HG03097 (cell line): ENCODE measurements around the gene RECK.
"Not testable (repeated sequence)": the region's sequence is repeated elsewhere in the genome, so short reads cannot be mapped to it uniquely, and the experiment has no call there.

Source experiments
- ATAC-seq: cut with Tn5 transposase; IDR thresholded peaks from one replicate; pipeline ENCODE4 v1.9.1; 2021; ENCODE audit not compliant: unreplicated experiment, low FRiP score

The RECK gene

DNA sequence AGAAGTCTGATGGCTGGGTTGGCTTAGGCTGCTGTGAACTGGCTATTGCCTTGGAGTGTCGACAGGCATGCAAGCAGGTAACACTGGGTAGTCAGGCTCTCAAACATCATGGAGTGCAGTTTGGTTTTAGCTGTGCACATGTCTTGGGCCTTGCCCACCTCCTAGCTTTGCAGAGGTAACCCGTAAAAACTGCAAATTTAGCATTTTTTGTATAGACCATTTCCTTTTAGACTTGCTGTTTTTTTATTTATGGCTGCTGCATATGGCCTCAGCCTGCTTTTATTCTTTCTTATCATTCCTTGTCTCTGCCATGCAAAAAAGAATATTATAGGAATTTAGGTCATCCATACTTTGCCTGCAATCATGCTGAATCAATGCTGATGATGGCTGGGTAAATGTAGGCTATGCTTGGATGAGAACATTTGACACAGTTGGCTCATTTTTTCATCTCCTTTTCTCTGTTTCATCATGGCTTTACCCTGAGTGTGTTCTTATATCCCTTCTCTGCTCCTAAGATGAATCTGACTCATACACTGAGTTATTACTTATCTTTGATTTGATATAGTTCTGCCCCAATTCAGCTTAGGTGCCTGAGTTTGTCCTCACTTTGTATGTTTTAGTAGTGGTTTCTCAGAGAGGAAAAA is 27.2 kb downstream of the RECK start:
- no peak for ATAC-seq

DNA sequence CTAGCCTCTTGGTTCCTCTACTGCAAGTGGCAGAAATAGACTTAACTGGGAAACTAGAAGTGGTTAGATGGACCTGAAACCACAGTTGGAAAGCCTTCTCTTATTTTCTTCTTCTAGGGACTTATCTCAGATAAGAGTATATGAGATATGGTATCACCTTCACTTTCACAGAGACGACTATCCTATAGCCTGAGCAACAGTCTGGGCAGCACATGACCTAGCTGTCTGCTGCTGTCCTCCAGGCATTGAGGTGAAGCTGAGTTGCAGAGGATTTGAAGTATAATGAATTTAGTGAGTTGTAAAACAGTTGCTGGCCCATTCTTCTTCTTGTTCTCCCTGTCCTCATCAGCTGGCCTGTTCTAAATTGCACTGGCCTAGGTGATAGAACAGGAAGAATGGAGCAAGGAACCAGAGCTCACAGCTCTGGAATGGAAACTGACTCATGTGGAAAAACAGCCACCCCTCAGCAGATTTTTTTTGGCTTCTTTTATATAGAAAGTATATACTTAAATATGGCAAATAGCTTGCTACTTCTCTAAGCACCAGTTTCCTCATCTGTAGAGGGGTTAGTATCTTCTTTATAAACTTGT is 27.8 kb downstream of the RECK start:
- no peak for ATAC-seq

DNA sequence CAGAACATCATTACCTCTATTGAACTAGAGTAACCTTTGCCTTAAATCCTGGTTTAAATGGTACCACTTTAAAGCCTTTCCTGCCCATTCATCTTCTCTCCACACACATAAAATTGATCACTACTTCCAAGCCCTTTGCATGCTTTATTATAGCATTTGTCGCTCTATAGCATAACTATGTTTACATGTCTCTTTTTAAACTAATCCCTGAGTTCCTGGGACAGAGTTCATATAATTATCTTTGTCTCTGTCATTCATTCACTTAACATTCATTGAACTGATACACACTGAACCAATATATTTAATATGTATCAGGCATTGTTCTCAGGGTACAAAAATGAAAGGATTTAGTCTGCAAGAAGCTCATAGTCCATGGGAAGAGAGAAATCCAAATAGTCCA is 37.3 kb downstream of the RECK start:
- no peak for ATAC-seq

DNA sequence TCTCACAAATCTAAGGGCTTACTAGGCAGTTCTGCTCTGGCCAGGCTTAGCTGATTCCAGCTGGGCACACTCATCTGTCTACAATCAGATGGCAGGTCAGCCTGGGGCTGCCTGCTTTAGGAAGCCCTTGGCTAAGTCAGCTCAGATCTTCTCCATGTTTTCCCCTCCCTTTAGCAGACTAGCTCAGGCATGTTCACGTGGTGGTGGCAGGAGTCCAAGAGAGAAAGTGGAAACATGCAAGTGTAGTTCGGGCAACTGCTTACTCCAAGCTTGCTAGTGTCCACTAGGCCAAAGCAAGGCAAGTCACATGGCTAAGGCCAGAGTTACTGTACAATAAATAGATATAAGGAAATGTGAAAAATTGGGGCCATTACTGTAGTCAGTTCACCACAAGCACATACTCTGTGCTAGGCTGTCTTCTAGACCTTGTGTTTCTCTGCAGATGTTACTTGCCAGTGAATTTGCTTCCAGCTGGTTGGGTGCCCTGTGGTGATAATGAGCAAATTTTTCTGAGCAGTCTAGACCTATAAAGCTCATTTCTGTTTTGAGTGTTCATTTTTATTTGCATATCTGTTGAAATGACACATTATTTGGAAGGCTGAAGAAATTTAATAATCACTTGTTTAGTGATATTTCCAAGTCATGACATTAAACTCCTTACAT is 38.3 kb downstream of the RECK start:
- ATAC-seq, result no peak

DNA sequence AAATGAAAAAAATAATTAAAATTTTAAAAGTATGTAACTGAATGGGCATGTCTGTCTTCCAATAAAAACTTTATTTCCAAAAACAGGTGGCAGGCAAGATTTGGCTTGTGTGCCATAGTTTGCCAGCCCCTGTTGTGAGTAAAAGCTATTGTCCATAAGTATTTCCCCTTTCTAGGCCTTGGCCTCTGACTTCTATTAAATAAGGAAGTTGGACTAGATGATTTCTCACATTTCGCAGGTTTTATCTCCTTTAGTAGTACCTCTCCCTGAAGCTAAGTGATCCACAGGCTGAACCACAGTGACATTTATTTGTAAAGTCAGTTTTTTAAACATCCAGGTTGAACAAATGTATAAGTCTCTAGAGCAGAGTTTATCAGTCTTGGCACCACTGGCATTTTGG is 41.3 kb downstream of the RECK start:
- no peak for ATAC-seq

DNA sequence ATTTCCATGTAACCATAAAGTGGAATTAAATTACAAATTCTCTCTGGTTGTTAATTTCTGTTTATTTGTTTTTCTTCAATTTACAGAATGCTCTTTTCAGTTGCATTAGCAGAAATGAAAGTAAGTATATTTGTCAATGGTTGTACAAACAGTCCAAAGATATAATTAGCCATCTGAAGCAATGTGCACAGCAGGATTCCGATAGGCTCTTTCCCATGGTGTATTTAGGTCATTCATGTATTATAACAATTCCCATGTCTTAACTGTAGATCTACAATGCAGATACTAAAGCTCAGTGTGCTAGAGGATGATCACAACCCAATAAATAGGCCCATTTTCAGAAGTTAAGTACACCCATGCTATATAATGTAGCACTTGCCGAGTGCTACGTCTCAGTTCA is 43.8 kb downstream of the RECK start:
- no peak for ATAC-seq

DNA sequence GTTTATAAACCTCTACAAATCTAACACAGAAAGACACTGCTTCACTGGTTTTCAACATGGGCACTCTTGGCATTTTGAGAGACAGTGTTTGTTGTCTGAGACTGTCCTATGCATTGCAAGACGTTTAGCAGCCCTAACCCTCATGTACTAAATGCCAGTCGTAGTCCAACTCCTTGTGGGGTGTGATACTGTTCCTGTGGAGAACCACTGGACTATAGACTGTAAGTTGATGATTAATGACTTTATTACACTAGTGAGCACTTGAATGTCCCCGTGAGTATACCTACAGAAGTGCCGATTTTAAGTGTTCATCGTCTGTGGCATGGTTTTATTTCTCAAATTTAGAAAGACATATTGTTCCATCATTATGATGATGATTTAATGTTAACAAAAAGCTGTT is 46.2 kb downstream of the RECK start:
- ATAC-seq, result no peak

DNA sequence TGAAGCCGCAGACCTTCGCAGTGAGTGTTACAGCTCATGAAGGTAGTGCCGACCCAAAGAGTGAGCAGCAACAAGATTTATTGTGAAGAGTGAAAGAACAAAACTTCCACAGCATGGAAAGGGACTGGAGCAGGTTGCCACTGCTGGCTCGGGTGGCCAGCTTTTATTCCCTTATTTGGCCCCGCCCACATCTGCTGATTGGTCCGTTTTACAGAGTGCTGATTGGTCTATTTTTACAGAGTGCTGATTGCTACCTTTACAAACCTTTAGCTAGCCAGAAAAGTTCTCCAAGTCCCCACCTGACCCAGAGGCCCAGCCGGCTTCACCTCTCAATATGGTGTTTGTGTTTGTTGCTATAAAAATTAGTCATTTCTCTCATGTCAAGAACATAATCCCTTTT is 49.7 kb downstream of the RECK start:
- no peak for ATAC-seq

DNA sequence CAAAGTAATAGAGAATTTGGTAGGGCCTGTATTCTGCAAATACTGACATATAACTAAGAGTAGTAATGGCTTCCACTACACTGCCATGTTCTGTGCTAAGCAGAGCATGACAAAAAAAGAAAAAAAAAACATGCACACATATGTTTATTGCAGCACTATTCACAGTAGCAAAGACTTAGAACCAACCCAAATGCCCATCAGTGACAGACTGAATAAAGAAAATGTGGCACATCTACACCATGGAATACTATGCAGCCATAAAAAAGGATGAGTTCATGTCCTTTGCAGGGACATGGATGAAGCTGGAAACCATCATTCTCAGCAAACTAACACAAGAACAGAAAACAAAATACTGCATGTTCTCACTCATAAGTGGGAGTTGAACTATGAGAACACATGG is 50.3 kb downstream of the RECK start:
- not testable (repeated sequence) for ATAC-seq

DNA sequence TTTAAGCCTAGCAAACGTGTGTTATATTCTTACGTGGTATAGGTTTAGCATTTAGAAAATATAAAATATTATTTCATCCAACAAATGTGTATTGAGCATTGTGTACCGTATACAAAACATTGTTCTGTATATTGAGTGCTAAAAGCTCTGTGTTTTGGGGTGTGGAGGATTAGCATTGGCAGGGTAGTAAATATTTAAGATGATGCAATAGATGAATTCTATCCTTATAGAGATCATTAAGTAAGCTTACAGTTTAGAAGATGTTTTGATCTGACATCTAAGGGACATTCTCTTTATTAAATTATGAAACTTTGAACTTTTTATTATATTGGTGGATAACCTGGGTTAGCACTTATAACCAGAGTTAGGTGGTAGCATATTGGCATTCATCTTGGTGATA is 51.3 kb downstream of the RECK start:
- no peak for ATAC-seq

DNA sequence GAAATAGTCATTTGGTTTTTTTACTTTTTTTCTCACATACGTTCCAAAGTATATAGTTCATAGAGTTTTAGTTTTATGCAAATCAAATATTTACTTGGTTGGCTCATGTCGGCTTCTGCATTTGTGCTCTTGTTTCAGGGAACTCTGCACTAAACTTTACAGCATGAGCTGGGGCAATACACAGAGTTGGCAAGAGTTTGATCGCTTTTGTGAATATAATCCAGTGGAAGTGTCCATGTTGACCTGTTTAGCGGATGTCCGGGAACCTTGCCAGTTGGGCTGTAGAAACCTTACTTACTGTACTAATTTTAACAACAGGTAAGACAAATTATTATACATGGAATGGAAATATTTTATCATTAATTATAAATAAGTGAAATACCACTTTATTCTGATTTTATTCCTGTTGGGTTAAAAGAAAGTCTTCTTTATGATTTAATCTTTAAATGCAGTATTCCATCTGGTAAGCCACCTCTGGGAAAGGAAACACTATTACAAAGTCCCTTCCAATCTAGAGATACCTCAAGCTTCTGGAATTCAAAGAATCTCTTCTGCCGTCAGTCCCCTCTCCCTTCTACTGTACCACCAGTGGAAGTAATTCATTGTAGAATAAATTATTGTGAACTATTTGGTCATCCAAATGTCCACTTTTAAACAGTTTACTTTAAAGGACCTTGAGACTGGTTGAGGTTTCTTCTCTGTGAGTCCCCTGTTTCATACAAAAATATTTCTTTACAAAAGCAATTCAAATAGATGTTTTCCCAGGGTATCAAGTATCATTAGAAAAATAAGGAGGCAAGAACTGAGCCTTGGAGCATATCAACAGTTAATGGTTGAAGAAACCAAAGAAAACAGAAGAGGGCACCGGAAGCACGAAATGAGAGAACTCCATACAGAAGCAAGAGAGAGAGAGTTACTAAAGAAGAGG is 54.6 kb downstream of the RECK start:
- ATAC-seq, result no peak

DNA sequence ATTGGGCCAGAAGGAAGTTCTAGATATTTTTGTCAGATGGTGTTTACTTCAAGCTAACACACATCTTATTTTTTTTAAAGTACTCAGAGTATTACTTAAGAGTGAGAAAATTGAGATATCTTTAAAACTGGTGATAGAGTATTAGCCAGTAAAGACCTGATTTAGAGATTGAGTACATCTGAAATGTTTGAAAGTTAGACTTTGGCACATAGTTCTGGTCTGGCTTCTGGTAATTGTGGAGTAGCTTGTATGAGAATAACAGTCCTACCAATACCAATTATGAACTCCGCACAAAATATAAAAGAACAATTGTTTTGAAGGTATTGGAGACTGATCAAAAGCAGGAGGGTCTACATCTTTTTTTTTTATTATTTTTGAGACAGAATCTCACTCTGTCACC is 55.3 kb downstream of the RECK start:
- ATAC-seq, result no peak

DNA sequence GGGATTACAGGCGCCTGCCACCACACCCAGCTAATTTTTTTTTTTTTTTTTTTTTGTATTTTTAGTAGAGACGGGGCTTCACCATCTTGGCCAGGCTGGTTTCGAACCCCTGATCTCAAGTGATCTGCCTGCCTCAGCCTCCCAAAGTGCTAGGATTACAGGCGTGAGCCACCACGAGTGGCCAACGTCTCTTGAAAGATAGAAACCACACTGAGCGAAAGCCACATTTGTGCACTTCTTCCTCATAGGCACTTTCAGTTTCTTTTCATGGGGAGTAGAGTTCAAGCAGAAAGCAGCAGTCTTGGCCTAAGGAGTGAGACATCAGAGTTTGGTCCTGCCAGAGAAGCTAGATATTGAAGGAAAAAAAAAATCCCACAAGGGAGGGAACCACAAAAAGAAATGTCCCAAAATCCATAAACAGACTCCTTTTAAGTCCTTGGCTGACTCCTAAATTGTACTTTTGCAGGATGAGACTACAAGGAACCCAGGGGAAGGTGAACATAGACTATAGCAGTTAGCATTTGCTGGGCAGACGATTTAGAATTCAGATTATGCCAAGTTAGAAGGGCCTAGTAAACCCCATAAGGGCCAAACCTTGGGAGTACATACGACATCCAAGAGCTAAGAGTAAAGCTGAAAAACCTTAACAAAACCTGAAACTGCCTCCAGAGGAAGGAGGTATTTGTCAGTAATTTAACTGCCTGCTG is 55.9 kb downstream of the RECK start:
- peak; percentile 90 for ATAC-seq

DNA sequence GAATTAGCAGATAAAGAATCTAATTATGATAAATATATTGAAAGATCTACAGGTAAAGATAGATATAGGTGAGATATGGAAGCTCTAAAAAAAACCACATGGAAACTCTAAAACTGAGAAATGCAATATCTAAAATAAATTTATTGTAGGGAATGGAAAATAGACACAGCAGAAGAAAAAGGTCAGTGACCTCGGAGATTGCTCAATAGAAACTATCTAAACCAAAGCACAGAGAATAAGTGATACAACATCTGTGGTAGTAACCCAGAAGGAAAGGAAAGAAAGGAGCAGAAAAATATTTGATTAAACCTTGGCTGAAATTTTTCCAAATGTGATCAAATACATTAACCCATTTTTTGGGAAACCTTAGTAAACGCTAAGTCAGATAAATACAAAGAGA is 56.7 kb downstream of the RECK start:
- no peak for ATAC-seq

DNA sequence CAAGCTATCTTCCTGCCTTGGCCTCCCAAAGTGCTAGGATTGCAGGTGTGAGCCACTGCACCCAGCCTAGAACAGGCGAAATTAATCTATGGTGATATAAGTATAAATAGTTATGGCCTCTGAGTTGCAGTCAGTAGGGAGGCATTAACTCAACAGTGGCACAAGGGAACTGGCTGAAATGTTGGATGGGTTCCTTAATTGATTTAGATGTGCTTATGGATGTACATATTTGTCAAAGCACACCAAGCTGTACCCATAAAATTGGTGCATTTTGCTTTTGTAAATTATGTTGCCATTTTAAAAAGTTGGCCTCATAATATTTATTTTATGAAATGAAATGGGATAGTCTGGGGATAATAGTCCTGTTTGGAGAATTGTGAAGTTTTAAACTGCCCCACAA is 63.0 kb downstream of the RECK start:
- ATAC-seq, result no peak

DNA sequence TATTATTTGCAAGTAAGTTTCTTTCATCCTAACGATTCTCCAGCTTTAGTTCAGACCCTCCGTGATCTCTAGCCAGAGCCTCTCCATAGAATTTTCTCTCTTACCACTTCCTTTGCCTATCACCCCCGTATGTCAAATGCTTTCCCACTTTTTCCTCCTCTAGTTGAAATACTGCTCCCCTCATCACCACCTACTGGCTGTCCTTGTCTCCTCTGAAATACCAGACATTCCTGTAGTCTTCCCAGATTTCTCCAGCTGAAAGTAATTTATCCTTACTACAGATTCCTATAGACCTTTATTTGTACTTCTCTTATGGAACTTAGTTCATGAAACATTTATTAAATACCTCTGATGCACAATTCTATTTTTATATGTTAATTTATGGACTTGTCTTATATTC is 63.8 kb downstream of the RECK start:
- ATAC-seq, result no peak

DNA sequence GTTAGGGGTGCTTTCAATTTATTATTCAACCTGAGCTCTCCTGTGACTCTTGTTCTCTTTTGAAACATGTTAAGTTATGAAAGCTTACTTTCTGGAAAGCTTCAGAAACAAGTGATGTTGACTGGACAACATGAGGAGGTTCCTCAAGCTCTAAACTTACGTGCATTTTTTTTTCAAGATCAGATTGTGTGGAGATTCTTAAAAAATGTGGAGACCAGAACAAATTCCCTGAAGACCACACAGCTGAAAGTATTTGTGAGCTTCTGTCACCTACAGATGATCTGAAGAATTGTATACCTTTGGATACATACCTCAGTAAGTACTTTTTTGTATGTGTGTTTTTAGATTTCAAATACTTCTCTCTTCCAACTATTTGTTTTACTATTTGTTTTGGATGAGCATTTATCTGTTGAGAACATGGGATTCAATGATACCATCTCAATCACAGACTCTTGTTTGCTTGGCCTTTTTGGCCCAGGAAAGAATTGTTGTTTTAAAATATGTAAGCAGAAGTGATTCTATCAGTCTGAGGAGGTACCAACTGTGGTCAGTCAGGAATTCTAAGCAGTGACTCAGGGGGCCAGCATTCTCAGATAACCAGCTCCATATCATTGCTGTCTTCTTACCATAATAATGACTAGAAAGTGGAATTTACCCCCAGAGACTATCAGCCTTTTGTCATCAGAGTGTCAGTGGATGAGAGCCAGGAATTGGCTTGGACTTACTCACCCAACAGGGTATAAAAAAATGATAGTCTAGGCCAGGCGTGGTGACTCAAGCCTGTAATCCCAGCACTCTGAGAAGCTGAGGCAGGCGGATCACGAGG is 65.4 kb downstream of the RECK start:
- no peak for ATAC-seq

DNA sequence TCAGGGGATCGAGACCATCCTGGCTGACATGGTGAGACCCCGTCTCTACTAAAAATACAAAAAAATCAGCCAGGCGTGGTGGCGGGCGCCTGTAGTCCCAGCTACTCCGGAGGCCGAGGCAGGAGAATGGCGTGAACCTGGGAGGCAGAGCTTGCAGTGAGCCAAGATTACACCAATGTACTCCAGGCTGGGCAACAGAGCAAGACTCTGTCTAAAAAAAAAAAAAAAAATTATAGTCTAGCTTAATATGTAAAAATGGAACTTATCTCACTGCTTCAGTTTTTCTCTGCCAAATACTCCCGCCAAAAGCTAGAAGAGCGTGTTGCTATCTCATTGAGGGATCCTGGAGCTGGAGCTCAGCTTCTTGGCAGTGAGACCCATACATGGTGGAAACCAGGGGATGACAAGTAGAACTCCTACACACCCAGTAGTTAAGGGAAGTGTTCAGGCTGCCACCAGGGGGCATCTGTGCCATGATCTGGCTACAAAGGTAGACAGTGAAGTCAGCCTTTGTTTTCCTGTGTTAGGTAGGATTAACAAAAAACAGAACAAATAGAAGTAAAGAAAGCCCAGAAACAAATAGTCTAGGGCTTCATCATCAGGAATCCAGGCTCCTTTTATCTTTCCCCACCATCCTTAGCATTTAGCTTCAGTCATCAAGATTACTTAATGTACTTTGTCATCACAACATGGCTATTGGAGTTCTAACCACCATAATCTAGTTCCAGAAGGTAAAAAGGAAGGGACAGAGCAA is 66.2 kb downstream of the RECK start:
- peak; percentile 70 for ATAC-seq

DNA sequence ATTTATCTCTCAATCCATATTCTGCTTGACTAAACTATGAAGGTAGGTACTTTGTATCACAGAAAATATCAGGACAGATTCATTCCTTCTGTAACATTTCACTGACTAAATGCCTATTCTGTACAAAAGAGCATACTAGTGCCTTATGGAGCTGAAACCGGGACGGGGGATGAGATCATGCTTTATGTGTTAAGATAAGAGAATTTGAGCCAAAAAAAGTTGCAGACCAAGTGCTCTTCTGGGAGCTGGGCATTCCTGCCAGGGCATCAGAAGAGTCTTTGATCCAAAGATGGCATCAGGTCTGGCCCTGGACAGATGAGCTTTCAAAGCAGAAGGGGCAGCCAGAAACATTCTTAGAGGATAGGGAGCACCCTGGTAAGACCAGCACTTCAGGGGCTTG is 72.4 kb downstream of the RECK start:
- no peak for ATAC-seq
